Measurements from ENCODE around the gene CEP170. TPM values are rescaled to one million over a fixed set of nuclear protein-coding genes. Genes with fewer than 3 reads are reported as not detected.

The CEP170 gene
- total RNA-seq, 2 donors from 2014 or later = 9.7 to 31.4 TPM

DNA sequence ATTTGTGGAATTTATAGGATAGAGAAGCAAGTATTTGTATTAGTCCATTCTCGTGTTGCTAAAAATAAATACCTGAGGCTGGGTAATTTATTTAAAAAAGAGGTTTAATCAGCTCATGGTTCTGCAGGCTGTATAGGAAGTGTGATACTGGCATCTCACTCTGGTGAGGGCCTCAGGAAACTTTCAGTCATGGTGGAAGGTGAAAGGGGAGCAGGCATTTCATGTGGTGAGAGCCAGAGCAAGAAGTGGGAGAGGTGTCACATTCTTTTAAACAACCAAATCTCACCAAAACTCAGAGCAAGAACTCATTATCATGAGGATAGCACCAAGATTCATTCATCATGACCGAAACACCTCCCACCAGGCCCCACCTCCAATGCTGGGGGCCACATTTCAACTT, 18.9 kb upstream of the CEP170 start:
- no peak for DNase-seq (ENCODE audit: low spot score)
- no peaks in the 10 kb centered on the region for H3K36me3 ChIP-seq
- WGBS = 91% methylated on average over 2 of the region's 2 CpGs
- H3K27me3 ChIP-seq (replicated peaks; ENCODE audit: insufficient read depth) = no peaks in the 10 kb centered on the region
- H3K4me1 ChIP-seq (replicated peaks) = no peaks in the 10 kb centered on the region
- no peak overlapping the region for H3K4me3 ChIP-seq
- no peak overlapping the region for H3K27ac ChIP-seq
- intact Hi-C loops (cut with DNase I) = no loop called here
- TF ChIP-seq POLR2A (IDR thresholded peaks at IDR 0.05) (no peak), POLR2AphosphoS5 (IDR thresholded peaks at IDR 0.05) (no peak), CTCF (IDR thresholded peaks at IDR 0.05) (no peak)
- no peaks in the 10 kb centered on the region for H3K9me3 ChIP-seq

DNA sequence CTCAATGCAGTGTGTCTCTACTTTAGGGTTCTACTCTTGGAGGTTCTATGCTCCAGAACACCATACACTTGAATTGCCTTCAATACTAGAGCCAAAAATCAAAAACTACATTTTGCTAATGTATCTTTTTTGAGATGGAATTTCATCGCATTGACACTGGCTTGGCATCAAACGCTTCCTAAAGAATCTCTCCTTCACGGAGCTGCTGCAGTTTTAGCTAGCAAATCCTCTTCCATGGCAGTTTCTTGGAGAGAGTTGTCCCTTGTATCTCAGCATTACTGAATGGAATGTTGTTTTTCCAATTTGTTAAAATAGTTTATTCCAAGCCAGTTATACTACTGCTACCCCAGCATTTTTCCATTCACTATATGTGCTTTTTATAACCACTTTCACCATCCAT, 18.4 kb upstream of the CEP170 start:
- no peak for DNase-seq (ENCODE audit: low spot score)
- H3K36me3 ChIP-seq = no peaks in the 10 kb centered on the region
- no peak for TF ChIP-seq POLR2A (IDR thresholded peaks at IDR 0.05)
- no peak for TF ChIP-seq POLR2AphosphoS5 (IDR thresholded peaks at IDR 0.05)
- no peak for TF ChIP-seq CTCF (IDR thresholded peaks at IDR 0.05)

DNA sequence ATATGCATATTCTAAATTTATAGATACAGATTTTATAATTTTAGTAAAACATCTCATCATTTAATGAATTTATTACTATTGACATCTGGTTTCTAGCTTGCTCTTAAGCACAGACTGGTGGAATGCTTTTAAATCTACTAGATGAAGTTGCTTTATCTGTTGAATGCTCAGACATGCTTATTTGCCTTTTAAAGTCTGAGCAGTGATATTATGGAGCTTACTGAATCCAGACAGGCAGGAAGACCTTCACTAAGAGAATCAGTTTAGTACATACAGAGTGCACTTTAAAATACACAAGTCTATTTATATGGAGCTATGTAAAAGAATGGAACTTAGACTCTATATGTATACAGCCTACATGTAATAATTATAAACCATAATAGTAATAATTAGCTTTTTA, 17.3 kb upstream of the CEP170 start:
- no peak for DNase-seq (ENCODE audit: low spot score)
- Histone ChIP-seq H3K27me3 (replicated peaks; ENCODE audit: insufficient read depth) (no peaks in the 10 kb centered on the region), H3K36me3 (no peaks in the 10 kb centered on the region), H3K4me1 (replicated peaks) (no peaks in the 10 kb centered on the region), H3K4me3 (no peak overlapping the region), H3K9me3 (no peaks in the 10 kb centered on the region), H3K27ac (no peak overlapping the region)
- intact Hi-C loops (cut with DNase I) = no loop called here
- TF ChIP-seq POLR2A (IDR thresholded peaks at IDR 0.05) (no peak), CTCF (IDR thresholded peaks at IDR 0.05) (no peak), POLR2AphosphoS5 (IDR thresholded peaks at IDR 0.05) (no peak)

More for the DNA sequence above, 18.4 kb upstream of the CEP170 start:
- Histone ChIP-seq H3K27me3 (replicated peaks; ENCODE audit: insufficient read depth) (no peaks in the 10 kb centered on the region), H3K27ac (no peak overlapping the region), H3K4me1 (replicated peaks) (no peaks in the 10 kb centered on the region), H3K9me3 (no peaks in the 10 kb centered on the region), H3K4me3 (no peak overlapping the region)
- intact Hi-C loops (cut with DNase I) = no loop called here
- 85% methylated on average over 3 of the region's 3 CpGs for WGBS

DNA sequence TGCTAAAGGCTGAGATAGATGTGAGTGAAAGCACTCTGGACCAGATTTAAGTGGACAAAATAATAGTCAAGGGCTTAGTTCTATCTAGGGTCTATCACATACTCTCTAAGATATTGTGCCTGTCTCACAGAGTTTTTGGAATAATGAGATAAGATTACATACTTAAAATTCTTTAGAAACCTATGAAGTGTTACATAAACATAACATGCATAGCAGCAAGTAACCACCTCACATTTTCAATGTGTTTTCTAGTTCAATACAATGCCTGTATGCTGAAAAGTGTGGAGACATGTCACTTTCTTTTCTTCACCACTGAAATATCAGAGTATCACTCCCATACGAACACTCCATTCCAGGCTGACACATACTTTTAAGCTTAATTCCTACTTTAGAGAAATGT, 16.9 kb upstream of the CEP170 start:
- H3K27ac ChIP-seq = no peak overlapping the region
- no peaks in the 10 kb centered on the region for H3K36me3 ChIP-seq
- TF ChIP-seq POLR2A (IDR thresholded peaks at IDR 0.05) (no peak), CTCF (IDR thresholded peaks at IDR 0.05) (no peak), POLR2AphosphoS5 (IDR thresholded peaks at IDR 0.05) (no peak)
- no peak for DNase-seq (ENCODE audit: low spot score)
- H3K4me1 ChIP-seq (replicated peaks) = no peaks in the 10 kb centered on the region
- intact Hi-C loops (cut with DNase I) = no loop called here
- no peak overlapping the region for H3K4me3 ChIP-seq
- no peaks in the 10 kb centered on the region for H3K9me3 ChIP-seq
- 86% methylated on average over 1 of the region's 1 CpG for WGBS
- no peaks in the 10 kb centered on the region for H3K27me3 ChIP-seq (replicated peaks; ENCODE audit: insufficient read depth)

DNA sequence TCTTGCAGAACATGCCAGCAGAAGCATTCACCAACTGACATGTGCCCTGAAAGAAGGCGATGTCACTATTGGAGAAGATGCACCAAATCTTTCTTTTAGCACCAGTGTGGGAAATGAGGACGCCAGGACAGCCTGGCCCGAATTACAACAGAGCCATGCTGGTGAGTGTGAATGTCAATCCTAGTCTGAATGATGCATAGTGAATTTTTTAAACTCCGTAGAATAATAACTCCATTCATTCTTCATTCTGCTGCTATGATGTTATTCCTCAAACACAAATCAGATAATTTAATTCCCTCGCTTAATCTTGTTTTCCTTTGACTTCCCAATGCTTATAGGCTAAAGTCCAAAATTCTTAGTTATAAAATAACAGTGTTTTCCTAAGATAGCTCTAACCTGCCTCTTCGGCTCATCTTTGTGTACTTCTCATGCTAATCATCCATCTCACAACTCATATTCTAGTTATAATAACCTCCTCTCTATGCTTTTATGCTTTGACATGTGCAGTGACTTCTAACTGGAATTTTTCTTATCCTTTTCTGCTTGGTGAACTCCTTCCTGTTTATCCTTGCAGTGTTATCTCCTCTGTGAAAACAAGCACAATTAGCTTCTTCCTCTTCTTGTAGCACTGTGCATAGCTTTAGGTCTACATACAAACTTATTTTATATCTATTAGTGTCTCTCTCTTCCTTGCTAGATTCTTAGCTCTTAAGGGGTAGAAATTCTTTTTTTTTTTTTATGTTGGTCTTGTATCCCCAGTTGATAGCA, 15.2 kb upstream of the CEP170 start:
- H3K4me1 ChIP-seq (replicated peaks) = no peaks in the 10 kb centered on the region
- DNase-seq (ENCODE audit: low spot score) = no peak
- no peaks in the 10 kb centered on the region for H3K9me3 ChIP-seq
- no peak for TF ChIP-seq POLR2AphosphoS5 (IDR thresholded peaks at IDR 0.05)
- TF ChIP-seq CTCF (IDR thresholded peaks at IDR 0.05) = no peak
- no peak for TF ChIP-seq POLR2A (IDR thresholded peaks at IDR 0.05)
- intact Hi-C loops (cut with DNase I) = no loop called here
- H3K36me3 ChIP-seq = no peaks in the 10 kb centered on the region
- WGBS = 94% methylated on average over 6 of the region's 6 CpGs
- no peak overlapping the region for H3K27ac ChIP-seq
- H3K27me3 ChIP-seq (replicated peaks; ENCODE audit: insufficient read depth) = no peaks in the 10 kb centered on the region
- H3K4me3 ChIP-seq = no peak overlapping the region
